ENCODE results near the gene CTTNBP2.
"Not testable (repeated sequence)": the region's sequence is repeated elsewhere in the genome, so short reads cannot be mapped to it uniquely, and the experiment has no call there.

Gene CTTNBP2

DNA sequence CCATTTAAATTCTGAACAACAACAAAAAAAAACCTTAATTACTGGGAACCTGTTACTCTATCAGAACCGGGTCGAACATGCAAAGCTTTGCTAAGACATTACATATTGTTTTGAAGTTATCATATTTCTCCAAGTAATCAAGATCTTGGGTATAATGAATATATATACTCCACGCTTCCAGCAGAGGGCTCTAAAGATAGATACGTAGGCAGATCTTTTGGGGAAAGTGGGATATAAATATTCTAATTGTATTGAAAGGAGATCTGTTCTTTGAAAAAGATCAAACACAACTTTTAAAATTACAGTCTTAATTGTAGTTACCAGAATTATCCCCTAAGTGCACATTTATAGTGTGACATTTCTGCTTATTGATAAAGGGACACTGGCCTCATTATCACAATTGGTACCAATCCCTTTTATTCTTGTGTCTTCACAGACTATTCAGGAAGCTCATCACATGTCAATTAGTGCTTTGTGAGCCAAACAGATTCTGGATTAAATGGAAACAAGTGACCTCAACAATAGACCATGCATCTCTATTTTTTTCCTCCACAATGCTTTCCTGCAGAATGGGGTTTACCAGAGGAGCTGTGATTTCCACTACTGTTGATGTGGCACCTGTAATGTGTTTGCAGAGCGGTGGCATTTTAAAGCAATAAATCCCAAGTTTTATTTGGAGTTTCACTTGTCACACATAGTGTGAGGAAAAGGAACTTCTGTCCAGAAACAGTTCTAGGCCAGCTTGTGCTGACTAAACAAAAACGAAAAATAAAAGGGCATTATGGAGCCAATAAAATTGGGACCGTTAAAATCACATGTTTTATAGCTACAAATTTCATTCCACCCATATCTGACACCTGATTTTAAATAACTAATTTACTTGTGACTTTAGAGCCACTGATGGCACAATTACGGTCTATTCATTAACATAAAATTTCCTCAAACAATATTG is 122.4 kb downstream of the CTTNBP2 start:
- DNase-seq (ENCODE audit: low spot score): no peak

DNA sequence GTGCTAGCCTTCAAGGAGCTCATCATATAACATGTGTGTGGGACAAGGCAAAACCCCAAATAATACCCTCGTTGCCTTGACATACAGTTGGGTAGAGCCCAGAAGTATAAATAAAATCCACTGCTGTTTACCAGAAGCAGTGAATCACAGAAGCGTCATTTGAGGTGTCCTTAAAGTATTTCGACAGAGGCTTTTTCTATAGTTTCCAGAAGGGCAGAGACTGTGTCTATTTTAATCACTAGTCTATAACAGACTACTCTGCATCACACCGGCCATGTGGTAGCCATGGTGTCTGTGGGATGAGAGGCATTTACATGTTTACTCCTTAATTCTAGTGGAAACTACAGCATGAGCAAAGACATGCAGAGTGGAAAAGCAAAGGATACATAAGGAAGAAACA is 131.3 kb downstream of the CTTNBP2 start:
- DNase-seq (ENCODE audit: low spot score): no peak

DNA sequence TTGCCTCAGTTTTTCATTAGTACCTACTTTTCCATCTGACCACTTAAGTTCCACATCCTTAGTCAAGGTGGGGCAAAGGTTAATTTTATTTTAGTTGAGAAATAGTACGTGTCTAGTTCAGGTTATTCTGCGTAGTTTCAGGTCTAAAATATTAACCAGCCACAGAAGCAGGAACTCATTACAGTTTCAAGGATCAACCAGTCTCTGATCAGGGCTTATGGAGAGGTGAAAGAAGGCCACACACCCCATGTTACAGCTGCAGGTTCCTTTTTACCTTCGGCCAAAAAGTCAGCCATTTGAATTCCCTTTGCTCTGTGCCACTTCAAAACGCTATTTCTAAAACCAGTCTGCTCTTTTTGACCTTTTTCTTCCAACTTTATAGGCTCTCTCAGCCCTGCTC is 134.2 kb downstream of the CTTNBP2 start:
- DNase-seq (ENCODE audit: low spot score): no peak

DNA sequence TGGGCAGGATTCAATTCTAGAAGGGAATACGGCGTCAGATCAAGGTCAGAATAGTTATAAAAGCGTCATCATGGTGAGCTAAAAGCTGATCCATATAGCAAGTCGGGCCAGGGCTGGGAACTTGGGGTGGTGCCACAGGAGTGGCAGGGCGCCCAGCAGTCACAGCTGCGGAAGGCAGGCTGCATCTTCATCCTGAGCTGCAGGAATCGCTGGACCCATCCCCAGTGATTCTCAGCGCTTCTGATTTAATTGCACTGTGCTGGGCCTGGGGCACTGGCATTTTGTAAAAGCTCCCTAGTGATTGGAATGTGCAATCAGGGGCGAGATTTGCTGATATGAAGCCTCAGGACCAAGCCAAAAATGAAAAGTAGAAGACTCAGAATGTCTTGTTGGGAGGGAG is 135.3 kb downstream of the CTTNBP2 start:
- no peak for DNase-seq (ENCODE audit: low spot score)

DNA sequence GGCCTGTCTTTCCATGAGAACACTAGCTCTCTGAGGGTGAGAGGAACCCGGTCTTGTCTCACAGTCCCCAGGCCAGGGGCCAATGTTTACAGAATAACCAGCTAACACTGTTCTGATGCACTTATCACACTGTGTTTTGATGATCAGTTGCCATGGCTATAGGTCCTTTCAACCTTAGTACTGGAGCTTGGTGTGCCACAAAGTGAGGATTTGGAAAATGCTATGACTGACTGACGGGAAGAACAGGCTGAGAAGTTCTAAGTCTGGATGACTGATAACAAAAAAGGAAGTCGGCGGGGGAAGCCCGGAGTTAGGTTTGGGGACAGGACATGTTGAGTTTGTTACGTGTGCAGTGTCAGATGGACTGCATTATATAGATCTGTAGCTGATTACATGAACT is 141.8 kb downstream of the CTTNBP2 start:
- DNase-seq (ENCODE audit: low spot score): no peak

DNA sequence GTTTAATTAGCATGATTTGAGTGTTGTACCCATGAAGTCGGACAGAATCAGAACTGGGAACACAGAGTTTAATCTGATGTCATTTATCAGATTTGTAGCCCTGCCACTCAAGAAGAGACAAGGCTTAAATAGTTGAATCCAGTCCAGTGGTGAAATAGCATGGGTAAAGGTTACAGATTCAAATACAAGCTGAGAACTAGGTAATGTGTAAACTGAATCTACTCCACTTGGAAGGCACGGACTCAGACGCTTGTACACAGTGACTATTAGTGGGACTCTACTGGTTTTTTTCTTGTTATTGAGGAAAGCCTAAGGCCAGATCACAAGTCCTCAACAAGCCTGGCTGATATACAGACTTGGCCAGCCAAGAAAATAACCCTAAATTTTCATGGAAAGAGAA is 142.9 kb downstream of the CTTNBP2 start:
- no peak for DNase-seq (ENCODE audit: low spot score)

DNA sequence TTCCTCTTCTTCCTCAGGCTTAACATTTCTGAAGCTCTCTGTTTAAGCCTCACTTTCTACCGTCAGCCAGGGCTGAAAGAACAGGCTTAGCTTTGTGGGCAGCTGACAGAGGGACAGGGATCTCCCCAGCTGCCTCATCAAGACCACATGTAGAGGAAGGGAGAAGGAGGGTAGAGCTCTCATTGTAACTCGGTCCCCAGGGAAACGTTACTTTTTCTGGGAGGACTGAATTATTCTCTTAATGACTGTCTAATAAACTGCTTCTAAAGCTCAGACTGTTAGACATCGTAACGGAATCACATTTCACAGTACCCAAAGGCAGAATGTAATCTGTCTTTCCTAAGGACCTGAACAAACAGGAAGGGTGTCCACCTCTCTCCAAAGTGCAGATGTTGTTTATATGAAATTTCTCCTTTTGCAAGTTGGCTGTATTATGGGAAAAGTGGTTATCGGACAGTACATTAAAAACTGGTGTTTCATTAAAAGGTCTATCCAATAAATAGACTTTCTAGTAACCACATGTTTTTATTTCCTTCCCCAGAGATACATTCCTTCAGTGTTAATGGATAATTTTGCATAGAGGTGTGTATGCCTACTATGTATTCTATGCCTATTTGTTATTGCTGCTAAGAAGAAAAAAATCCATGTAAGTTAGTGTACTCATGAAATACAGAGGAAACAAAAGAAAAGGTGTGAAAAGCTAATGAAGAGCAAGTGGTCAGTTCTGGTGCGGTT is 144.2 kb downstream of the CTTNBP2 start:
- DNase-seq (ENCODE audit: low spot score): no peak

DNA sequence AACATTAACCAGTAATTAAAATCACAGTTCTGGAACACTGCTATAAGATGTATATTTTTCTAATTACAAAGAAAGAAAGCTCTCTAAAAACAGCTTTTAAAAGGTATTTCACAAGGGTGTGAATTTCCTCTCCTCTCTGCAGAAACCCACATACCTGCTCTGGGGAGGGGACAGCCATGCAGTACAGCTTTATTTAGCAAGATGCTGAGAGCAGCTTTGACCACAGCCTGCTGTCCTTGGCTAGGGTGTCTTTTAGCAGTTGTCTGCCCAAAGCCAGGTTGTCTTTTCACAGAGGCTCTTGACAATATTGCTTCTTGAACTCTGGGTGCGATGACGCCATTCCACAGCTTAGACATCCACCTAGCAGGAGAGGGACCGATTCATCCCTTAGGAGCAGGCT is 148.3 kb downstream of the CTTNBP2 start:
- no peak for DNase-seq (ENCODE audit: low spot score)

DNA sequence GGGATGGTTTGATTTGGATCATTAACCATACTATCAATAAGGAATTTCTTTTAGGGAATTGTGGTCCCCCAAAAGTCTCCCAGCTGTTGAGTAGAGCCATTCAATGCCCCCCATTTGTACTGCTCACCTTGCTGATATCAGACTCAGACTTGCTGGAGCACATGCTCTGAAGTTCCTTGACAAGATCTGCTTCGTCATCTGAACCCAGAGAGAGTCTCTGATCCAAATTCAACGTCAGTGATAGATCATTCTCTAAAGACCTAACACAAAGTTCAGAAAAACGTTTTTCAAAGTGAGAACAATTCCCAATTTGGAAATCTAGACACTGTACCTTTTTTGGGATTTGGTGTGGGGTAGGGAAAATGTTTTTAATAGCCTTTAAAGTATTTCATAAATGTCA is 153.9 kb downstream of the CTTNBP2 start:
- no peak for DNase-seq (ENCODE audit: low spot score)

DNA sequence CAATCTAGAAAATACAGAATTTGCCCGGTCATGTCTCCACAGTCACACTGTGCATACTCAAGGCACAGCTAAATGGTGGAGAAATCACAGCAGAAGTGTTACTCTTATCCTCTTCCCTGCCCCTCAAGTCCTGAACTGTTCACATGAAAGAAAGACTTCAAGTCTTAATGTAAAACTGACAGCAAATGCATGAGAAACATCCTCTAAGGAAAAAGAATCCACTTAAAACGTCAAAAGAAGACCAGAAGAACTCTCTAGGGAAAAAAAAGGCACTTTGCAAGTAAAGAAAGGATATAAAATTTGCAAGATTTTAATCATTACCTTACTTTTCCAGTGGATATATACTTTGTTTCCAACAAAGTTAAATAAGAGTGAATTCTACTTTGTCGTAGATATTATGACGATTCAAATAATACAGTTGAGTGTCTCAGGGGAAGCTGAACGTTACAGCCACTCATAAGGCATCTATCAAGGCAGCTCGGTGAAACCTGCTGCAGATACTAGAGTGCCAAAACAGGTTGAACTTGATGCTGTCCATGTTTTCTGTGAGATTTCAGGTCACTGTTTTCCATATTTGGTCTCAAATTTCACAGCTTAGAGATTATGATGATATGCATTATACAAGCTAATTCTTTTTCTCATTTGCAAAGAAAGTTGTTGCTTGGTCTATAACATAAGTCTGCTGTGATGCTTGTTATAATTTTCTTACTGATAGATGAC is 155.0 kb downstream of the CTTNBP2 start:
- DNase-seq (ENCODE audit: low spot score): no peak

DNA sequence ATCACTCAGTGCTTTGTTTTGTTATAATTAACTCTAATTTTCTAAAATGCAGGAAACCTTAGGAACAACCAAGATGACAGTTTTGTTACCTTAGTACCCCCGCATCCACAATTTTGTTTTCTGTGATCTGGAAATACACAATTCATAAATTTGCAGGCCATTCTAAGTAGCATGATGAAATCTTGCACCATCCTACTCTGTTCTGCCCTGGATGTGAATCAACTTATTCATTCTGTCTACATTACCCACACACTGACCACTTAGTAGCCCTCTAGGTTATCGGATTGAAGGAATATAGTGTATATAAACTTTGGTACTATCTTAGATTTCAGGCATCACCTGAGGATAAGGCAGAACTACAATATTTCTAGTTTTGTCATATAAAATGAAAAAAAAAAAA is 155.9 kb downstream of the CTTNBP2 start:
- no peak for DNase-seq (ENCODE audit: low spot score)

DNA sequence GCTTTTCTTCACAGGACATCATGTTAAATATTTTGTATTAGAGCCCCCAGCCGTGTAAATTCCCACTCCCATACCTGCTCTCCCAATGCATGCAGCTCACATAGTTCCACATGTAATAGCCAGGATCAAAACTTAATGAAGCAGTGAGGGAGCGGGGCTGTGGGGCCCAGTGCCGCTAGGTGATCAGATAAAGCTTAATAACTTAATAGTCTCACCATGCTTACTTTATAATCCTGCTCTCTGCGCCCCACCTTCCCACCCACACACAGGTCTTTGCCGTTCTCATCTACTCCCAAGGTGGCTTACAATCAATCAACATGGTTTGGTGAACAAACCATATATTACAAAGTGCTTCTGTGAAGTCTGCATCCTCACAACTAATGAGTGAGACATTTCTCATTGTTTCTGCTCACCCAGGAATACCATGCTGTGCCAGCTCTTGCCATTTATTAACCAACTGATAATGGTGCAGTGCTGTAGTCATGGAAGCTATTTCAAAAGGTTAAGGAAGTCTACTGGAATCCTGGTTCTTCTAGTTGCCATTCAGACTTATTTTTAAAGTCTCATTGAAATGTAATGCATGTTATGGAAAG is 156.4 kb downstream of the CTTNBP2 start:
- DNase-seq (ENCODE audit: low spot score): no peak

DNA sequence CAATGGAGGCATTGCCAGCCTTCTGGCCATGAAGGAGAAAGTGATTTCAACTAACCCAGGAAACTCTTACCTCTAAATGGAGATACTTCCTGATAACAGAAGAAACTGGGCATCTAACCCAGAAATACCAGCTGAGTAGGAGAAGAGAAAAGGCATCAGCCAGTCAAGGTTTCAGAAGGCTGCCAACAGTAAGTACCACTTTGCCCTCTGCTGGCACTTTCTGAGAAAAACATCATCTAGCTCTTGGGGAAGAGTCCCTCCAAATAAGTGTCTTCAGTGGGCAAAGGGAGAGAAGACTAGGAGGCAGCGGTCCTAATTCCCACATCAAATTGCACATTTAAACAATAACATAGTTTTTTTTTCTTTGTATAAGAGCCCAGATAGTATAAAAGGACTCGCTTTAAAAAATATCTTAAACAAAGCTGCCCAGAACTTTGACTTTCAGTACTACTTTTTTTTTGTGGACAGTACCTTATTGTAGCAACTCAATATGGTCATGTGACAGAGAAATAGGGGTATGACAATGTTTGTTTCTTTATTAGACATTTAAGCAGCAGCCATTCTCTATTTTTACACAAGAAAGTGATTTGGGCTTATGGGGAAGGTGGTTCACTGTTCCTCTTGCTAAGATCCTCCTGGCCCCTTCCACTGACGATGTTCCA is 157.3 kb downstream of the CTTNBP2 start:
- DNase-seq (ENCODE audit: low spot score): no peak

DNA sequence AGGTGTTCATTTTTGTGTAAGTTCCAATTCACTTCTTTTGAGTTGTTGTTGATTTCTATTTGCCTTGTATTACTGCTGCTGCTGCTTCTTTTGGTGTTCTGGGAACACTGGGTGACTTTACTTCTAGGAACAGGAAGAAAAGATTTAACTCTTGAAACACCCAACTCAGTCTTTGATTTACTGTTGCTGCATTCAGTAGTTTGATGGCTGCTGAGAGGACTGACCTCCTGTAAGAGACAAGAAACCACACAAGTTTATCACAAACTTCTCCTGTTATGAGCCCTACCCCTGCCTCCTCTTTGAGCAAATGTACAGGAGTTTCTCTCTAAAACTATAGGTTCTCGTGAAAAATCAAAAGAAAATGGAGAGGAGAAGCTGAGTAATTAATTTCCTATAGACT is 161.7 kb downstream of the CTTNBP2 start:
- DNase-seq (ENCODE audit: low spot score): no peak

DNA sequence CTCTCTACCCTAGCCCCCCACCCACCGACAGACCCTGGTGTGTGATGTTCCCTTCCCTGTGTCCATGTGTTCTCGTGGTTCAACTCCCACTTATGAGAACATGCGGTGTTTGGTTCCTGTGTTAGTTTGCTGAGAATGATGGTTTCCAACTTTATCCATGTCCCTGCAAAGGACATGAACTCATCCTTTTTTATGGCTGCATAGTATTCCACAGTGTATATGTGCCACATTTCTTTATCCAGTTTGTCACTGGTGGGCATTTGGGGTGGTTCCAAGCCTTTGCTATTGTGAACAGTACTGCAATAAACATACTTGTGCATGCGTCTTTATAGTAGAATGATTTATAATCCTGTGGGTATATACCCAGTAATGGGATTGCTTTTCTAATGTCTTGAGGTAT is 165.1 kb downstream of the CTTNBP2 start:
- not testable (repeated sequence) for DNase-seq (ENCODE audit: low spot score)

DNA sequence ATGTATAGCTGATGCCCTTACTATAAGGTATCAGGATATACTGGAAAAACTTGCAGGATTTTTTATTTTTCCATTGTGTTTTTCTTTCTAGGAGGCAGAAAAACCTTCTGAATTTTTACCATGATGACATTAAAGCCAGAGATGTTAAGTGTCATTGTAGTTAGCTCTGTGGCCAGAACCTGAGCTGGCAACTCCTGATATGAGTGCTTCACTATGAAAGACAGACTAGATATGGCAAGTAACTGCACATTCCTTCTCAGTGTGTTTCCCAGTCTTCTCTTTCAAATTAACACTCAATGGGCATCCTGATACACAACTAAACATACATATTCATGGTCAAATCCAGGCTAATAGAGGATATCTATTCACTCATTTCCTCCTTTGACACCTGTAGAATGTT is 166.2 kb downstream of the CTTNBP2 start:
- DNase-seq (ENCODE audit: low spot score): no peak

DNA sequence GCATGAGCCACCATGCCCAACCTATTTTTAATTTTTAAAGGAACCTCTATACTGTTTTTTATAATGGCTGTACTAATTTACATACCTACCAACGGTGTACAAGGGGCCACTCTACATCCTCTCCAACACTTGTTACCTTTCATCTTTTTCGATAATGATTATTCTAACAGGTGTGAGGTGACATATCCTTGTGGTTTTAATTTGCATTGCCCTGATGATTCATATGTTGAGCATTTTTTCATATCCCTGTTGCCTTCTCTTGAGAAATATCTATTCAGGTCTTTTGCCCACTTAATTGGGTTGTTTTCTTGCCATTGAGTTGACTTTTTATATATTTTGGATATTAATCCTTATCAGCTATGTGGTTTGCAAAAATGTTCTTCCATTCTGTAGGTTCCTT is 167.0 kb downstream of the CTTNBP2 start:
- DNase-seq (ENCODE audit: low spot score): no peak

DNA sequence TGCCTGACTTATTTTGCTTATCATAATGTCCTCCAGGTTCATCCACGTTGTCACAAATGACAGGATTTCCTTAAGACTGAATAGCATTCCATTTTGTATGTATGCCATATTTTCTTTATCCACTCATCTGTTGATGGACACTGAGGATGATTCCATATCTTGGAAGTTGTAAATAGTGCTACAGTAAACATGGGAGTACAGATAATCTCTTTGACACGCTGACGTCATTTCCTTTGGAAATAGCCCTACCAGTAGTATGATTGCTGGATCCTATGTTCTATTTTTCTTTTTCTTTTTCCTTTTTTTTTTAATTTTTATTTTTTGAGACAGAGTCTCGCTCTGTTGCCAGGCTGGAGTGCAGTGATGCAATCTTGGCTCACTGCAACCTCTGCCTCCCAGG is 167.6 kb downstream of the CTTNBP2 start:
- no peak for DNase-seq (ENCODE audit: low spot score)

DNA sequence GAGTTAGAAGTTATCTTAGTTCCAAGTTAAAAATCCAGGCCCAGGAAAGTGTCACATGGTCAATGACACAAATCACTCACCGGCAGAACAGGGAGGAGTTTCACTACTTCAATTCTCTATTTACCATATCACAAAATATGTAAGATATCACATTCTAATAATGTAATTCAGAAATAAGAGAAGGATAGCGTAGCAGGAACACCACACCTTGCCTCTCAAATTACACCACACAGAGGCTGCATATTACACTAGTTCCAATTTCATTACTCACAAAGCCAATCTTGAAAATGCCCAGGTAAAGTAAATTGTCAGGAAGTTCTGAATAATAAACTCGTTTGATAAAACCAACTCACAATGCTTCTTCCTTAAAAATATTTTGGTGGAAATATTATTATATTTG is 169.2 kb downstream of the CTTNBP2 start:
- DNase-seq (ENCODE audit: low spot score): no peak

DNA sequence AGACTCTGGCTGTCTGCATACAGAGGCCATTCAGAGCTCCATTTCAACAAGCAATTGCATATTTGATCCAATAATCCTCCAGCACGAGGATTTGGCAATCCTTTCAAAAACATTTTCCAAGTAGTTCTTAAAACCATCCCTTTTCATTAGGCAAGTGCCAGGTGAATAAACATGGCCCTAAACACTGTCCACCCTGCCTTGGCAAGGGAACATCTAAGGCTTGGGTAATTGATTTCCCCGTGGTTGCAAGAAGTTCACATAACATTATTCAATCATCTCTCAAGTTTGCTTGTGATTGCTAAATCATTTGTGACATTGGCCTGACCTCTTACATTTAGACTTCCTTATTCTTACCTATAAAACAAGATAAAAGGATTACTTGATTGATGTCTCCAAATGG is 175.2 kb downstream of the CTTNBP2 start:
- DNase-seq (ENCODE audit: low spot score): no peak

DNA sequence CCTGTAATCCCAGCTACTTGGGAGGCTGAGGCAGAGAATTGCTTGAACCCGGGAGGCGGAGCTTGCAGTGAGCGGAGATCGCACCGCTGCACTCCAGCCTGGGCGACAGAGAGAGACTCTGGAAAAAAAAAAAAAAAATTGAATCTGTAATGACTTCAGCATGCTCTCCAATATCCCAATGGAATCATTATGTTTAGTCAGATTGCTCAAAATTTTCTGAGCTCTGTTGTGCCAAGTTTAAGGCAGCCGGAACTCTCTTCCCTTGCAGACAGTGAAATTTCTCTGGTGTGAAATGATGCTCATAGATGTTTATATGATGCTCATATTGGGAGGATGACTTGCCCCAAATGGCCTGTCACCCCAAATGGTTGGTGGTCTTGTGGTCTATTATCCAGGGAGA is 180.9 kb downstream of the CTTNBP2 start:
- no peak for DNase-seq (ENCODE audit: low spot score)

DNA sequence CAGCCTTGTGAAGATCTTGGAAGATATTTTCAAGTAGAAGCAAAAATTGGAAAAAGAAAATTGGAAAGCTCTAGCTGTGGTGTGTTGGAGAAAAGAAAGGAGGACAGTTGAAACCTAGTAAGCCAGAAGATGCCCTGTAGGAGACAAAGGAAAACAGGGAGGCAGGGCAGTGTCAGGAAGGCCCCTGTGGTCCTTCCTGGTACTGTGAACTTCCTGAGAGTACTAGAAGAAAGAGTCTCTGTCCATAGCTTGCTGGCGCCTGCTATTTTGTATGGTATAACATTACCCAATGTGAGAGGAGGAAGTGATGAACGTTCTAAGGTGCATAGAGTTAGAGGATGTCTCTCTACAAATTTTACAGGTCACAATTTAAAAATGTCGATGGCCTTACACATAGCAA is 183.1 kb downstream of the CTTNBP2 start:
- no peak for DNase-seq (ENCODE audit: low spot score)

All from left forelimb (tissue), 1 donor.